T-helper 17 cell (primary cell): ENCODE results near the gene LRRC3B. TPM values are rescaled to one million over a fixed set of nuclear protein-coding genes. Genes with fewer than 3 reads are reported as not detected.

Source experiments
- ATAC-seq: fragments of 150-1000 bp; cut with Tn5 transposase; 2 replicates; pipeline ENCODE4 v1.10.0; 2021; ENCODE audit warnings: mild to moderate bottlenecking, moderate library complexity
- DNase-seq, 3 donors: peaks; one replicate each; pipeline versions ENCODE4 v3.0.0 to v3.0.0-alpha.2; 2020 to 2021
- H3K9me3 ChIP-seq: one replicate; pipeline ENCODE4 v1.7.0; 2013; ENCODE audit warnings: low read length, mild to moderate bottlenecking; ENCODE audit not compliant: control insufficient read depth, poor library complexity, severe bottlenecking
- H3K27ac Mint-ChIP-seq: one replicate; pipeline ENCODE4 v1.8.0; 2022; ENCODE audit warnings: mild to moderate bottlenecking, moderate library complexity, mixed read lengths
- H3K27me3 Mint-ChIP-seq: one replicate; pipeline ENCODE4 v1.8.0; 2022; ENCODE audit warnings: mixed read lengths
- H3K36me3 Mint-ChIP-seq: one replicate; pipeline ENCODE4 v1.8.0; 2022; ENCODE audit warnings: low read depth, mixed read lengths
- H3K4me1 Mint-ChIP-seq: one replicate; pipeline ENCODE4 v1.8.0; 2022; ENCODE audit warnings: mild to moderate bottlenecking, mixed read lengths
- H3K4me3 Mint-ChIP-seq: one replicate; pipeline ENCODE4 v1.8.0; 2022; ENCODE audit warnings: mild to moderate bottlenecking, moderate library complexity, mixed read lengths
- total RNA-seq, 4 donors: library from RNA in 2 of 4; stranded (reverse) in 2 of 4; gene quantifications; one replicate each; pipeline ENCODE4 v1.2.3 and lab custom pipeline; 2022 to 2026

LRRC3B gene
- total RNA-seq, 2 donors from 2014 or later = not detected

DNA sequence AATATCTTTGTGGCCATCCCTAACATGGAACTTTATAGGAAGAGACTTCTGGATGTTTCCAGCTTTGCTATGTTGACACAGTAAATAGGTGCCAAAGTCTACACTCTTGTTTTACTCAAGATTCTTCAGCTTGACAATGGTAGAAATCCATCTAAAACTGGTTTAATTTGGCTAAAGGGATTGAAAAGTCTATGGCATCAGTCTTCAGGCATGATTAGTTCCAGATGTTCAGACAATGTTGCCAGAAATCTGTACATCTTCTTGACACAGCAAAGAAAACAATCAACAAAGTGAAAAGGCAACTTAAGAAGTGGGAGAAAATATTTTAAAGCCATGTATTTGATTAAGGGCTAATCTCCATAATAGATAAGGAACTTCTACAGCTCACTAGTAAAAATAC lies 130.5 kb downstream of the LRRC3B start:
- H3K27ac Mint-ChIP-seq = no peak overlapping the region
- ATAC-seq = no peak
- DNase-seq = no peak
- H3K36me3 Mint-ChIP-seq = no peaks in the 10 kb centered on the region
- no peaks in the 10 kb centered on the region for H3K4me1 Mint-ChIP-seq
- no peak overlapping the region for H3K4me3 Mint-ChIP-seq
- H3K9me3 ChIP-seq = no peaks in the 10 kb centered on the region
- H3K27me3 Mint-ChIP-seq = no peaks in the 10 kb centered on the region

DNA sequence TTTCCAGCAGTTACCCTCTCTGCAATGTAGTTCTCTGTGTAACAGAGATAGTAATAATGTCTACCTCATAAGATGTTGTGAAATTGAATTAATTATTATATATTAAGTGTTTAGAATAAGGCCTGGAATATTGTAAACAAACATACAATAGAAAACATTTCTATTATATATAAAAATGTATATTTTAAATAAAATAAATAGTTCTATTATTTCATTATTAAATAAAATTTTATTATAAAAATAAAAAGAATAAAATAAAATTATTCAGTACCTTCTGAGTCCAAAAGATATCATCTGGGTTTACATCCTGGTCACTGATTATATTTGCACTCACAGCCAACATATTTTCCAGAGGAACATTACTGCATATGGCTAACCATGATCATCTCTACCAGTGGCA lies 135.4 kb downstream of the LRRC3B start:
- ATAC-seq (no peak), DNase-seq (no peak)
- H3K4me3 Mint-ChIP-seq = no peak overlapping the region
- H3K27me3 Mint-ChIP-seq = no peaks in the 10 kb centered on the region
- no peaks in the 10 kb centered on the region for H3K4me1 Mint-ChIP-seq
- no peaks in the 10 kb centered on the region for H3K9me3 ChIP-seq
- H3K36me3 Mint-ChIP-seq = no peaks in the 10 kb centered on the region
- no peak overlapping the region for H3K27ac Mint-ChIP-seq
